ENCODE data around the gene CCDC187. TPM values are rescaled to one million over a fixed set of nuclear protein-coding genes. Genes with fewer than 3 reads are reported as not detected.

The CCDC187 gene
- total RNA-seq, 6 donors from 2014 or later = 0.17 to 22.3 (median 10.0) TPM

DNA sequence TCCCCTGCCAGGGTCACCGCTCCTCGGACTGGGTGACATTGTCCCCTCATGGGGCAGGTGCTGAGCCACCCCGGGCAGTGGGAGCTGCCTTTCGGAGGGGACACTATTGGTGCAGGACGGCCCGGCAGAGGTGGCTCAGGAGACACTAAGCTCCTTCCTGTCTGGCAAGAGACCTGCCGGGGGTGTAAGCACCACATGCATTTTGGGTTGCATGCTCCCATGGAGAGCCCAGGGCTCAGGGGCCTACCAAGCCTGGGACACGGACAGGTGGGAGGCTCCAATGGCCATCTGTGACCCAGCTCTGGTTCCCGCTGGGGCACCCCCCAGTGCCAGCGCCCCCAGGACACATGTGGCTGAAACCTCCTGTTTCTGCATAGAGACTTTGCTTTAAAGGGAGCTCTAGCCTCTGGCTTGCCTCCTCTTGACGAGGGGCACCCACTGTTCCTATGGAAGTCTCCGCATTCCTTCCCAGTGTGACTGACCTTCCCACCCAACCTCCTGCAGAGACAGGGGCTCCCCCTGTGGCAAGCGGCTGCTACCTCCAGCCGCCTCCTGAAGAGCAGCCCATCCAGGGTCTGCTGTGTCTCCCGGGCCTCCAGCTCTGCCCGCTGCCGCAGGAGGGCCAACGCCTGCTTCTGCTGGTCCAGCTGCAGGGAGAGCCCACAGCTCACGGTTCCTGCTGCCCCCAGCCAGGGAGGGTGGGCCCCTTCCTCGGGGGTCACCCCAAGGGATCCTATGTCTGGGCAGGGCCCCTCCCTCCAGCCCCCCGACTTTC is 28.1 kb downstream of the CCDC187 start:
- WGBS, 2 donors = 61 to 63% methylated on average over 10 to 16 of the region's 21 CpGs
- H3K4me3 ChIP-seq = no peak overlapping the region
- H3K9me3 ChIP-seq = no peaks in the 10 kb centered on the region
- H3K4me1 ChIP-seq = no peaks in the 10 kb centered on the region
- ATAC-seq (ENCODE audit: low FRiP score in 2 of 2) (peak in 1 of 2 donors; percentile 15), DNase-seq (peak in 1 of 2 donors; percentile 66)
- H3K27ac ChIP-seq = no peak overlapping the region
- H3K36me3 ChIP-seq = no peaks in the 10 kb centered on the region
- no peak for TF ChIP-seq POLR2A (IDR thresholded peaks at IDR 0.05)
- no peak for TF ChIP-seq EP300 (IDR thresholded peaks at IDR 0.05)
- TF ChIP-seq POLR2AphosphoS5 (IDR thresholded peaks at IDR 0.05) = no peak
- TF ChIP-seq, protein P1, sequence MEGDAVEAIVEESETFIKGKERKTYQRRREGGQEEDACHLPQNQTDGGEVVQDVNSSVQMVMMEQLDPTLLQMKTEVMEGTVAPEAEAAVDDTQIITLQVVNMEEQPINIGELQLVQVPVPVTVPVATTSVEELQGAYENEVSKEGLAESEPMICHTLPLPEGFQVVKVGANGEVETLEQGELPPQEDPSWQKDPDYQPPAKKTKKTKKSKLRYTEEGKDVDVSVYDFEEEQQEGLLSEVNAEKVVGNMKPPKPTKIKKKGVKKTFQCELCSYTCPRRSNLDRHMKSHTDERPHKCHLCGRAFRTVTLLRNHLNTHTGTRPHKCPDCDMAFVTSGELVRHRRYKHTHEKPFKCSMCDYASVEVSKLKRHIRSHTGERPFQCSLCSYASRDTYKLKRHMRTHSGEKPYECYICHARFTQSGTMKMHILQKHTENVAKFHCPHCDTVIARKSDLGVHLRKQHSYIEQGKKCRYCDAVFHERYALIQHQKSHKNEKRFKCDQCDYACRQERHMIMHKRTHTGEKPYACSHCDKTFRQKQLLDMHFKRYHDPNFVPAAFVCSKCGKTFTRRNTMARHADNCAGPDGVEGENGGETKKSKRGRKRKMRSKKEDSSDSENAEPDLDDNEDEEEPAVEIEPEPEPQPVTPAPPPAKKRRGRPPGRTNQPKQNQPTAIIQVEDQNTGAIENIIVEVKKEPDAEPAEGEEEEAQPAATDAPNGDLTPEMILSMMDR (IDR thresholded peaks at IDR 0.05) = no peak
- H3K27me3 ChIP-seq = no peaks in the 10 kb centered on the region

GRCh38 chr9:136274786-136275654 is 28.9 kb downstream of the CCDC187 start:
- no peaks in the 10 kb centered on the region for H3K27me3 ChIP-seq
- WGBS, 2 donors = 74 to 77% methylated on average over 15 to 28 of the region's 28 CpGs
- DNase-seq (peak in 1 of 2 donors; percentile 74), ATAC-seq (ENCODE audit: low FRiP score in 2 of 2) (peak in 1 of 2 donors; percentile 5)
- H3K36me3 ChIP-seq = no peaks in the 10 kb centered on the region
- no peaks in the 10 kb centered on the region for H3K9me3 ChIP-seq
- H3K4me1 ChIP-seq = no peaks in the 10 kb centered on the region
- no peak overlapping the region for H3K4me3 ChIP-seq
- H3K27ac ChIP-seq = no peak overlapping the region
- TF ChIP-seq POLR2A (IDR thresholded peaks at IDR 0.05) (no peak), EP300 (IDR thresholded peaks at IDR 0.05) (no peak), POLR2AphosphoS5 (IDR thresholded peaks at IDR 0.05) (no peak)
- TF ChIP-seq, protein P1 (IDR thresholded peaks at IDR 0.05) = no peak

GRCh38 chr9:136273921-136274785 is 29.7 kb downstream of the CCDC187 start:
- Histone ChIP-seq H3K27ac (no peak overlapping the region), H3K9me3 (no peaks in the 10 kb centered on the region), H3K27me3 (no peaks in the 10 kb centered on the region), H3K4me3 (no peak overlapping the region), H3K36me3 (no peaks in the 10 kb centered on the region), H3K4me1 (no peaks in the 10 kb centered on the region)
- 82% methylated on average over 20 to 22 of the region's 28 CpGs for WGBS, 2 donors
- peak in 1 of 2 donors; percentile 76 for DNase-seq
- TF ChIP-seq EP300 (IDR thresholded peaks at IDR 0.05) (no peak), POLR2AphosphoS5 (IDR thresholded peaks at IDR 0.05) (no peak), POLR2A (IDR thresholded peaks at IDR 0.05) (no peak)
- TF ChIP-seq, protein P1 (IDR thresholded peaks at IDR 0.05) = no peak
- peak in 1 of 2 donors; percentile 20 for ATAC-seq (ENCODE audit: low FRiP score in 2 of 2)

GRCh38 chr9:136273244-136273865 is 30.5 kb downstream of the CCDC187 start:
- no peak for ATAC-seq (ENCODE audit: low FRiP score in 2 of 2)

More at GRCh38 chr9:136273244-136273865, 30.5 kb downstream of the CCDC187 start:
- DNase-seq = no peak
- TF ChIP-seq, protein P1 (IDR thresholded peaks at IDR 0.05) = no peak
- TF ChIP-seq POLR2A (IDR thresholded peaks at IDR 0.05) = no peak
- TF ChIP-seq POLR2AphosphoS5 (IDR thresholded peaks at IDR 0.05) = no peak
- no peak for TF ChIP-seq EP300 (IDR thresholded peaks at IDR 0.05)
- 77 to 78% methylated on average over 14 of the region's 14 CpGs for WGBS, 2 donors
- Histone ChIP-seq H3K36me3 (no peaks in the 10 kb centered on the region), H3K27me3 (no peaks in the 10 kb centered on the region), H3K9me3 (no peaks in the 10 kb centered on the region), H3K4me3 (no peak overlapping the region), H3K27ac (no peak overlapping the region), H3K4me1 (no peaks in the 10 kb centered on the region)

Measured in upper lobe of left lung (tissue), 6 donors.